ENCODE results near the gene SRBD1.

DNA sequence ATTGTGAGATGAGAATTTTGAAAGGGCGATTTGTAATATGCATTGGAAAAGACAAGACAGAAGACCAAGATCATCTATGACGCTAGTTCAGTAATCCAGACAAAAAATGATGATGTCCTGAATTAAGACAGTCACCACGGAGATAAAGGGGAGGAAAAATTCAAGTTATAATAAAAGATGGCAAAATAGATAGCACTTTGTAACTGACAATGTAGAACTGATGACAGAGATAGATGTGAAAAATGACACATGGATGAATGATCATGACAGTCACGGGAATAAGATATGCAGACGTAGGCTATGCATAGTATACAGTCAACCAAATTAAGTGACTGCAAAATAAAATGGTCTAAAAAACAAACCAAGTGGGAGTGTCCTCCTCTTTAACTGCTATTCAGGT lies 59.2 kb downstream of the SRBD1 start:
- TF ChIP-seq POLR2A (IDR thresholded peaks at IDR 0.05) = no peak
- TF ChIP-seq, protein P1, sequence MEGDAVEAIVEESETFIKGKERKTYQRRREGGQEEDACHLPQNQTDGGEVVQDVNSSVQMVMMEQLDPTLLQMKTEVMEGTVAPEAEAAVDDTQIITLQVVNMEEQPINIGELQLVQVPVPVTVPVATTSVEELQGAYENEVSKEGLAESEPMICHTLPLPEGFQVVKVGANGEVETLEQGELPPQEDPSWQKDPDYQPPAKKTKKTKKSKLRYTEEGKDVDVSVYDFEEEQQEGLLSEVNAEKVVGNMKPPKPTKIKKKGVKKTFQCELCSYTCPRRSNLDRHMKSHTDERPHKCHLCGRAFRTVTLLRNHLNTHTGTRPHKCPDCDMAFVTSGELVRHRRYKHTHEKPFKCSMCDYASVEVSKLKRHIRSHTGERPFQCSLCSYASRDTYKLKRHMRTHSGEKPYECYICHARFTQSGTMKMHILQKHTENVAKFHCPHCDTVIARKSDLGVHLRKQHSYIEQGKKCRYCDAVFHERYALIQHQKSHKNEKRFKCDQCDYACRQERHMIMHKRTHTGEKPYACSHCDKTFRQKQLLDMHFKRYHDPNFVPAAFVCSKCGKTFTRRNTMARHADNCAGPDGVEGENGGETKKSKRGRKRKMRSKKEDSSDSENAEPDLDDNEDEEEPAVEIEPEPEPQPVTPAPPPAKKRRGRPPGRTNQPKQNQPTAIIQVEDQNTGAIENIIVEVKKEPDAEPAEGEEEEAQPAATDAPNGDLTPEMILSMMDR (IDR thresholded peaks at IDR 0.05) = no peak
